GM19025 (cell line): Measurements from ENCODE around the gene TYK2.
"Not testable (repeated sequence)": the region's sequence is repeated elsewhere in the genome, so short reads cannot be mapped to it uniquely, and the experiment has no call there.

Experiments used
- ATAC-seq: cut with Tn5 transposase; IDR thresholded peaks from one replicate; pipeline ENCODE4 v1.9.1; 2021; ENCODE audit warnings: mild to moderate bottlenecking, low read depth, moderate library complexity; ENCODE audit not compliant: unreplicated experiment

Gene TYK2

DNA sequence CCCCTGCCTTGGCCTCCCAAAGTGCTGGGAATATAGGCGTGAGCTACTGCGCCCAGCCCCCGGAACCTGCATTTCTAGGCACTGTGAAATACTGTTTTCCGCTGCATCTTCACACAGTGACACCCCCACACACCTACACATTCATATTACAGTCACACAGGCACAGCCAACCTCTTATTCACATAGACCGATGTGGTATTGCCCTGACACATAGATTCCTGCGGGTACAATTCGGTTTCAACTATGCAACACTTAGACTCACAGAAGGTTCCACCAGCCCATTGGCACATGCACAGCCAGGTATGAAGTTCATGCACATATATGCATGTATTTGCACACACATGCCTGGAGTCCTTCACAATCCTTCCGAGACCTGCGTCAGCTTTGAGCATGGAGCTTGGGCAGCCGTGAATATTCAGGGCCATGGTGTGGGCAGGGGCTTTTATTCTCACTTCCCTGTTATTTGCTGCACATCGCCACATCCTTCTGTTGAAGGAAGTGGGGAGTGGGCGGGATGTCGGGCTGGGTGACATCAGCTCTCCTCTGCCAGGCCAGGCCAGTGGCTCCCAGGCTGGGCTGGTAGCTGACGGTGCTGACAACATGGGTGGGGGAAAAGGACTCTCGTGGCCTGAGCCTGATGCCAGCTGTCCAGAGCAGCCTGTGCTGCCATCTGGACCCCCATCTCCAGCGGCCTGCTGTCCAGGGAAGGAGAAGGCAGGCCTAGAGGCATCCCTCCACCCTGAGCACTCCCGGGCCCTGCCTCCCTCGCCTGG, 28.3 kb upstream of the TYK2 start:
- ATAC-seq: no peak

DNA sequence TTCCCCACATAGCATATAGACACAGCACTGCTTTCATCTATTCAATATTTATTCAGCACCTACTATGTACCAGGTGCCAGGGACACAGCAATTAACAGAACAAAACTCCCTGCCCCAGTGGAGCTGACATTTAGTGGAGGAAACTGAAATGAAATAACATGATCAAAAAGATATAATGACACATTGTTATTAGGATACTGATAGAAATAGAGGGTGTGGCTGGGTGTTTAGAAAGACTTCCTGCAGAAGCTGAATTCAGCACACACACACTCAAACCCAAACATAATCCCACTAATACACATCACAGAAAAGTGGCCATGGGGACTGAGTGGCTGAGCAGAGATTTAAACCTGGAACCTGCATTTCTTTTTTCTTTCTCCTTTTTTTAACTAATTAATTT, 26.7 kb upstream of the TYK2 start:
- ATAC-seq: no peak

DNA sequence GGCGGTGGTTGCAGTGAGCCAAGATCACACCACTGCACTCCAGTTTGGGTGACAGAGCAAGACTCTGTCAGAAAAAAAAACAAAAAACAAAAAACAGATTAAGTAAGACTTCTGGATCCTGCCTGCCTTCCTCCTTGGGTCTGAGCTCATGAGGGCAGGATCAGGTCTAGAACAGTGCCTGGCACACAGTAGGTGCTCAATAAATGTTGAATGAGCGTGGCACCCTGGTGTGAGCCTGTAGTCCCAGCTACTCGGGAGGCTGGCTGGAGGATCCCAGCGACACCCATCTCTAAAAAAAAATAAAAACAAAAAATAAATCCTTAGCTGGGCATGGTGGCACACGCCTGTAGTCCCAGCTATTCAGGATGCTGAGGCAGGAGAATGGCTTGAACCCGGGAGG, 25.8 kb upstream of the TYK2 start:
- no peak for ATAC-seq

DNA sequence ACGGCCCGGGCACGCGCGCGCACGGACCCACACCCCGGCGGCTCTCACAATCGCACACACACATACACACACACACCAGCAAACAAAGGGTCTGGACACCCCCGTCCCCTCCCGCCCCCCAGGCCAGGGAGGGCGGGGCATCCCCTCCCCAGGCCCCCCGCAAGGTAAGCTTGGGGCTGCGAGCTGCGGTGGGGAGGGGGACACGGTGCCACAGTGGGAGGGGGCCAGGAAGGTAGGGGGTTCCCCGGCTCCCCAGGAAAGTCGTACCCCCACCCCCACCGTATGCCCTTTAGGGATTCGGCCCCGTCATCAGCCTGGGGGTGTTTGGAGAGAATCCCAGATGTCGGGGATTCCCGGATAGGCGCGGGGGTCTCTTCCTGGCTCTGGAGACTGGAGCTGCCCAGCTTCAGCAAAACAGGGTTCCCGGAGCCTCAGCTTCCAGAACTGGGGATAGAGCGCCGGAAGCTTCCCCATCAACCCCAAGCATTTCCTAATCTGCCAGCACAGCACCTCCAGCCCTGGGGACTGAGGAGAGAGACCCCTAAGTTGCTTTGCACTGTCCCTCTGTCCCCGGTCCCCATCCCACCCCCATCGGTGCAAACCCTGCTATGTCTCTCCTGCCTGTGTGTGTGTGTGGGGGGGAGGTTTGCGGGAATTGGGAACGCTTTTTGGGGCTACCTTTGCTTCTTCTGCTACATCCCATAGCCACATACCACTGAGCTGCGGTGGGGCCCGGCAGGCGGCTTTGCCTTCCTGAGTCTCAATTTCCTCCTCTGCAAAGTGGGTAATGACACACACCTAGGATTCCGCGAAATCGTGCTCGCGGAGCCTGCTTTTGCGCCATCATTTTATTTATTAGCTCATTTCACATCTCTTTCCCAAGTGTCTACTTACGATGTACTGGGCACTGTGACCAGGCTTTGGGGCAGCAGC, 24.8 kb upstream of the TYK2 start:
- no peak for ATAC-seq

DNA sequence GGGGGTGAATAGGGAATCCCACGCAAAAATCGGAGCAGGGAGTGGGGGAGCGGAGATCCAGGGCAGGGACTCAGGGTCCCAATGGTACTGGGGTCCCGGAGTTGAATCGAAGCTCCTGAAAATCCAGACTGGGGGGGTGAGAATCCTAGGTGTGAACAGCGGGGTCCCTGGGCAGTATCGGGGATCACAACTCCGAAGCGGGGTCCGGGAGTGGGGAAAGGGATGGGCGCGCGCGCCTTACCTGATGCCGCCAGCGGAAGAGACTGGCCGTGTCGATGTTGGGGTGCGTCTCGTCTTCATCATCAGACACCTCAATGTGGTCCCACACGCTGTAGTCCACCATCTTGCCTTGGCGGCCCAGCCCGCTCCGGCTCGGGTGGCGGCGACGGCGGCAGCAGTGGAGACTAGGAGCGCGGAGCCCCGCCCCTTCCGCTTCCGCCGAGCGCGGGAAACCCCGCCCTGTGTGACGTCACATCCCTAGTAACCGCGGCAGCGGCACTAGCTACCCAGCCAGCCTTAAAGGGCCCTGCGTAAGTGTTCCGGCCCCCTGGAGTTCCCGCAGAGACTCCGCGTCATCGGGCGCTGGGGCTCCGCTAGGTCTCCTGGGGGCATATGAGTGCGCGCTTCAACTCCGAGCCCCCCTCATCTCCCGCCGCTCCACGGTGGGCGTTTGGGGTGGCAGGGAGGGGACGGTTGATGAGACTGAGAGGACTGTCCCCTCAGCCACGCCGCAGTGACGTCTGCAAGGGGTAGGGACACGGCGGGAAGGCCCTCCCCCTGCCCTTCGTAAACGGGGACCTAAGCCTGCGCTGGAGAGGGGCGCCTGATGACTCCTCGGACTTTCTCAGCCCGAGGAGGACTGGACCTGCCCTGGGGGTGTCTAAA, 23.0 kb upstream of the TYK2 start, which contains the start of gene CDC37:
CDC37 (minus strand) TSS at position 406 of the 885 bp plus-strand sequence; CDS start at position 343, 63 bp downstream.
- peak; percentile 88 for ATAC-seq

DNA sequence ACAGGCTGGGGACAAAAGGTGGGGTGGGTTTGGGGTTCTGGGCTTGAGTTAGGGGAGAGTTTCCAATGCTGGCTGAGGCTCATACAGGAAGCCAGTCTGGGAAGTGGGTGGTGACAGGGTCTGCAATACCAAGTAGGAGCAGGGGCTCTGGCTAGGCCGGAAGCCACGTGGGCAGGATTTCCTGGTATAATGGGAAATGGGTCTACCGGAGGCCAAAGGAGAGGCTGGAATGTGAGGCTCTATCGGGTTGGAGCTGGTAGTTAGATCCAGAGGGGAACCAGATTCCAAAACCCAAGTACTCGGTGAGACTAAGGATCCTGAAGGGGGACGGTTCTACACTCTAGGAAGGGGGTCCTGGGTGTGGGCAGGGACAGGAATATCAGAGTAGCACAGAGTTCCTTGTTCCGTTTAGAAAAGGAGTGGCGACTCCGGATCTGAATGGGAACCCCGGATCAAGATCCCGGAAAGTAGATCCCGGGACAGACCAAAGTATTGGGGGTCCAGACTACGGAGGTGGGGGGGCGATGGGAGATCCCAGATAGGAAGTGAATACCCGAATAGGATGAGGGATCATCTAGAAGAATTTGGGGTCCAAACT, 22.2 kb upstream of the TYK2 start:
- ATAC-seq: no peak

DNA sequence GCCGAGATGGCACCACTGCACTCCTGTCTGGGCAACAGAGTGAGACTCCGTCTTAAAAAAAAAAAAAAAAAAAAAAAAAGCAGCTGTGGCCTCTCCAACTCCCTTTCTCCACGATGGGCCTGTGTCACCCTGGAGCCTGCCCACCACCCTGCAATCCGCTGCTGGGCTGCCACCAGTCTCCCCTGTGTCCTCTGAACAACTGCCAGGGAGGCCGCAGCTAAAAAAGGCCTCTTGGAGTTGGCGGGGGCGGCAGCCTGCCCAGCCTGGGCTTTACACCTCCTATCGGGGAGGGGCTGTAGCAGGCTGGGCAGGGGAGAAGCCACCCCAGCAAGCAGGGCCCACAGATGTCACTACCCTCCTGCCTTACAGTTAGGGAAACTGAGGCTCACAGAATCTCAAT, 19.5 kb upstream of the TYK2 start:
- no peak for ATAC-seq

DNA sequence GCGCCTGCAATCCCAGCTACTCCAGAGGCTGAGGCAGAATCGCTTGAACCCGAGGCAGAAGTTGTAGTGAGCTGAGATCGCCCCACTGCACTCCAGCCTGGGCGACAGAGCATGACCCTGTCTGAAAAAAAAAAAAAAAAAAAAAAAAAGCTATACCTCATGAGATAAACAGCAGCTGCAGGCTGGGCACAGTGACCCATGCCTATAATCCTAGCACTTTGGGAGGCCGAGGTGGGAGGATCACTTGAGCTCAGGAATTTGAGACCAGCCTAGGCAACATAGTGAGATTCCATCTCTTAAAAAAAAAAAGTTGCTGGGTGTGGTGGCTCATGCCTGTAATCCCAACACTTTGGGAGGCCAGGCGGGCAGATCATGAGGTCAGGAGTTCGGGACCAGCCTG, 19.0 kb upstream of the TYK2 start:
- ATAC-seq: not testable (repeated sequence)

DNA sequence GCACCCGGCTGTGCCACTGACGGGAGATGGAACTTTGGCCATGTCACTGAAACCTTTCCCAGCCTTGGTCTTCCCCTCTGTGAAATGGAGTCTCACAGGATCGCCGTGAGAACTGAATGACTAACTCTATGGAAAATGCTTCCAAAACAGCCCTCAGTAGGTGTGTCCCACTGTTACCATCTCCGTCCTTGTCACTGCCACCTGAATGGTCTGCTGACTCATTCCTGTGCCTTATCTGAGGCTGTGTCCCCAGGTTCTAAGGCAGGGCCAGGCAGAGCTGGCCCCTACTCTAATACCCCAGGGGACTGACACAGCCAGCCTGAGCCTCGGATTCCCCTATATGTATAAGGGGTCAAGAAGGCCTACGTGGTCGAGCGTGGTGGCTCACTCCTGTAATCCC, 18.4 kb upstream of the TYK2 start:
- no peak for ATAC-seq

DNA sequence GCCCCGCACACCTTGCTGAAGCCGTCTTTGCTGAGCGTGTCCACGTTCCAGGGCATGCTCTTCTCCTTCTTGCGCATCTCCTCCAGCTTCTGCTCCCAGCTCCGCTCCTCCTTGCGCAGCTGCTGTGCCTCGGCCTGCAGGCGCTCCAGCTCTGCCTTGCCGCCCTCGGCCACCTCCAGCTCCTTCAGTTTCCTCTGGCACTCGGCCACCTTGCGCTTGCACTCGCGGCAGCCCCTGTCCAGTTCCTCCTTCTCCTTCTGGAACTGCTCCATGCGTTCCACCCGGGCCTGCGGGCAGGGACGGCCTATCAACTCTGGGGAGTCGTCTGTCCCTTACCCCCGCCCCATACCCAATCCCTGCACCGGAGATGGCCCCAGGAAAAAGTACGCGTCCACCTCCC, 15.5 kb upstream of the TYK2 start:
- ATAC-seq: no peak

DNA sequence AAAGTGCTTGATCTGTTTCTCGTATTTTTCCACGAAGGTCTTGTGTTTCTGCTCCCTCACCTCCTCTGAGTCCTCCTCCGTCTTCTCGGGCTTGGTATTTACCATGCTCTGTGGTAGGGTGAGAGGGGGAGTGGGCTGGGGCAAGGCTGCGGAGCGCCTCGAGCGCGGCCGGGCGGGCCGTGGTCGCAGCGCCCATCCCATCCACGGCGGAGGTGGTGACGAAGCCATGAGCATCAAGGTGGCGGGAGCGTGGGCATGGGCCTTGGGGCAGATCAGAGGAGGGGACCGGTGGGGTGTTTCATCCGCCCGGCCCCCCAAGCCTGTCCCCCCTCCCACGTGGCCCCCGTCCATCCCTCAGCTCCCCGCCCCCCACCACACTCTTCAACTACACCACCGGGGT, 15.1 kb upstream of the TYK2 start:
- ATAC-seq: no peak

DNA sequence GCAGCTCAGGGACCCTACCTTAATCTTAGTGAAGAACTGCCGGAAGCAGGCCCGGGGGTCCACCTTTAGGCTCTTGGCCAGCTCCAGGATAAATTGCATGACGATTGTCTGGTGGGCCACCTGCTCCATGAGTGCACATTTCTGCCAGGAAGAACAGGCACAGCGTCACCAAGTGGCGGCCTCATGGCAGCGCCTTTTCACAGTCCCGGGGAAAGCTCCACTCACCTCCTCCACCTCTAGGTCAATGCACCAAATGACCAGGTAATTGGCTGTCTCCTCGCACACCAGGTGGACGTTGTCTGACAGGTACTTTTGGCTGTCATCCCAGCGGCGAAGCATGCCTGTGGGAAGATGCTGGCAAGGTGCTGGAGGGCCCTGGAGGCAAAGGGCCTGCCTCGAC, 14.6 kb upstream of the TYK2 start:
- no peak for ATAC-seq

DNA sequence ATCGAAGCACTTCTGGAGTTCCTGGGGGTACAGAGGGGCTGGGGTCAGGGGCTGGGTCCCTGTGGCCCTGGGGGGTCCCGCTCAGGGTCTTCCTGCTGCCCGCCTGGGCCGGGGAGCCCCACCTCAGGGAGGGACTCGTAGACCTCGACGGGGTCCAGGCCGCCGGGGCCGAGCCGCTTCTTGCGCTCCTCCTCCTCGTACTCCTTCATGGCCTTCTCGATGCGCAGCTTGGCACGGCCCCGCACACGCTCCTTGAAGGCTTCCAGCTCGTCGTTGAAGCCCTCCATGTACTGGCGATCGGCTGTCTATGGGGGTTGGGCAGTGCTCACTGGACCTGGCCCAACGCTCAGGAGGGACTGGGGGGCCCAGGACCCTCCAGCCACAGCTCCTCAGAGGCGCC, 12.8 kb upstream of the TYK2 start:
- ATAC-seq: no peak

DNA sequence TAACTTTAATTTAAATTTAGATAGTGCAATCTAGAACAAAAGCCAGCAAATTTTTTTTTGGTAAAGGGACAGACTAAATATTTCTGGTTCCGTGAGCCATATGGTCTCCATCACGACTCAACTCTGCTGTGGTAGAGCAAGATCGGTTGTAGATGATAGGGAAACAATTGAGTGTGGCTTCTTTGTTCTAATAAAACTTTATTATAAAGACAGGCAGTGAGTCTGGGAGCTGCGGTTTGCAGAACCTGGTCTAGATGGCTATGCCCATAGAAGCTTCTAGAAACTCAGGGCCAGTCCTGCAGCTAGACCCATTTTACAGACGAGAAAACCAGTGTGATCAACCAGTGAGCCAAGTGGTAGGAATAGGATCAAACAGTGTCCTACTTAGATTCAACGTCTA, 11.7 kb upstream of the TYK2 start:
- no peak for ATAC-seq

DNA sequence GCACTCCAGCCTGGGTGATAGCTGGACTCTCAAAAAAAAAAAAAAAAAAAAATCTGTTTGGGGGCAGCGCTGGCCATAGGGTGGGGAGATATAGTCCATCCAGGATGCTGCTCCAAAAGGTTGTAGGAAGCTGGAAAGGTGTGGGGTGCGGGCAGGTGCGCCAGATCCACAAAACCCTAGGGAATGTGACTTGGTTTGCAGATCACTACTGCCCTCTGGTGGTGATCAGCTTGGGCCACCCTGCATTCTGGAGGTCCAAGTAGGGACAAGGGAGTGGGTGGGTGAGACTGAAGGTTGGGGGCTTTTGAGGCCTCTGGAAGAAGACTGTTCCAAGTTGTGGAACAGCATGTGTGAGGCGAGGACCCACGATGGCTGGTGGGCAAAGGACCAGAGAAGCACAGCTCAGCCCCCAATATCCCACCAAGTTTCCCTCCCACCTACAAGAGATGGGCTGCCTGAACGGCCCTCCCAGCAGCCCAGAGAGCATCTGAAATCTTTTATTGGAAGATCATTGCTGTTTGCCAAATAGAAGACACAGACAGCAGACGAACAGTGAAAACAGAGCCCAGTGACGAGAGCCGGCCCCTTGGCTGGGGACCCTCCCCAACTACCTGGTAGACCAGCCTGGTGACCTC, 10.4 kb upstream of the TYK2 start:
- ATAC-seq: no peak

DNA sequence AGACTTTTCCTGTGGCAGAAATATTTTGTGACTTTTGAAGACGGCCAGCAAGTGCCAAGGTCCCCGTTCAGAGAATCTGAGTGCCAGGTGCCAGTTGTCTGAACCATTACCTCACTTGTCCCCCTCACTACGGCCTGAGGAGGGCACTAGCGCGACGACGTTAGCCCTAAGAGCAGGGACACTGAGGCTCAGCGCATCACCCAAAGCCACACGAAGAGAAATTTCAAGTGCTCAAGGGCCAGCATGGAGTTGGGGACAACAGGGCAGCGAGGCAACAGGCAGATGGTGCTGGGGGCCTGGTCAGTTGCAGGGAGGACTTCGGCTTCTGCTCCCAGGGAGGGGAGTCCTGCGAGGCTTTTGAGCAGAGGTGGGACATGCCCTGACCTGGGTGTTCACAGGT, 9.5 kb upstream of the TYK2 start:
- no peak for ATAC-seq

DNA sequence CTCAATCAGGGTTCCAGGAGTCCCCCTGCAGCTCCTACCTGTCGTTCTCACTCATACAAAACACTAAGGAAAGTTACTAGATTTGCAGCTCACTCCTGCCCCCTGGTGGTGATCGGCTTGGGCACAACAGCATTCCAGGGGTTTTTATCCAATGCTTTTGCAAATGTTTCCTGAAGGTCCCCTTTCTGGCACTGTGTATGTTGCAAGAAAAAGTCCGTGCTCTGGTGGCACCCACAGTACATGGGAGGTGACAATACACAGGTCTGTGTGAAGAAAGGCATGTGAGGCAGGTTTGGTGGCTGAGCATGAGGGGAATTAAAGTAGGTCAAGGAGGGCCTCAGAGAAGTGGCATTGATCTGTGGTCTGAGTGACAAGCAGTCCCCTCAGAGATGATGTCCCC, 8.6 kb upstream of the TYK2 start:
- ATAC-seq: no peak

DNA sequence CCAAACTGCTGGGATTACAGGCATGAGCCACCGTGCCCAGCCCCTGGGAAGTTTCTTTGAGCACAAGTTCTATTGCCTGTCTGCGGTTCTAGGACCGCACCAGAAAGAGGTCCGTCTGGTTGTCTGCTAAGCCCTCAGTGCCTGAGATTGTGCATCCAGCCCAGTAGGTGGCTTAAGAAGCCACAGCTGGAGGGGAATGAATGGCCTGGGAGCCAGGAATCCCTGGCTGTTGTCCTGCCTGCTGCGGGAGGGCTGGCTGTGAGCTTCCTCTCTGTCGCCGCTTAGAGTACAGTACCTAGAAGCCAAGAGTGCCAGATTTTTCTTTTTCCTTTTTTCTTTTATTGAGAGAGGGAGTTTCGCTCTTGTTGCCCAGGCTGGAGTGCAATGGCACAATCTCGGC, 4.2 kb upstream of the TYK2 start:
- ATAC-seq: no peak

DNA sequence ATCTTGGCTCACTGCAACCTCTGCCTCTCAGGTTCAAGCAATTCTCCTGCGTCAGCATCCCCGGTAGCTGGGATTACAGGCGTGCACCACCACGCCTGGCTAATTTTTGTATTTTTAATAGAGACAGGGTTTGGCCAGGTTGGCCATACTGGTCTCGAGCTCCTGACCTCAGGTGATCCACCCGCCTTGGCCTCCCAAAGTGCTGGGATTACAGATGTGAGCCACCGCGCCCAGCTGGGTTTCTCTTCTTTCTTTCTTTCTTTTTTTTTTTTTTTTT, 2.8 kb upstream of the TYK2 start:
- ATAC-seq: not testable (repeated sequence)

DNA sequence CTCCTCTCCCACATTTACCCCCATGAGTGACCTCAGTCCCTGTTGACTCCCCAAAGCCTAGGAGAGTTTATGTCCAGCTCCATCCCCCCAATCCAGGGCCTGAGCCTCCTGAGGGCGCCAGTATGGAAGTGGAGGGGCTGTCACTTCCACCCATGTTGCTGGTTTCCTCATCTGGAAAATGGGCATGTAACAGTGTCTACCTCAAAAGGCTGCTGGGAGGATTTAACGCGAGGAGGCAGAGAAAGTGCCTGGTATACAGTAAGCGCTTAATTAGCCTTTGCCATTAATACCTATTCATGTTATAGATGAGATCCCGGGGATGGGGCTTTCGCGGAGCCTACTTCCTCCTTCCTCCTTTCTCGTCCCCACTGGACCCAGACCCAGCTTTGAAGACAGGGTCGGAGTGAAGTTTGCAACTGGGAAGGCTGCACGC, 476 bp downstream of the TYK2 start:
- no peak for ATAC-seq
